Measurements from ENCODE around the gene LY86. TPM values are rescaled to one million over a fixed set of nuclear protein-coding genes. Genes with fewer than 3 reads are reported as not detected.
"Not testable (repeated sequence)": the region's sequence is repeated elsewhere in the genome, so short reads cannot be mapped to it uniquely, and the experiment has no call there.

LY86 gene
- total RNA-seq, 1 donor from 2014 or later, result not detected

- H3K4me3 ChIP-seq (ENCODE audit: low read depth, low read length), result no peak overlapping the region
- no peak for DNase-seq (ENCODE audit: low read depth)
Observed at GRCh38 chr6:6612308-6612707, 23.8 kb downstream of the LY86 start.

GRCh38 chr6:6613103-6613718 is 24.7 kb downstream of the LY86 start:
- DNase-seq (ENCODE audit: low read depth); H3K4me3 ChIP-seq (ENCODE audit: low read depth, low read length): not testable (repeated sequence)

More at GRCh38 chr6:6612308-6612707, 23.8 kb downstream of the LY86 start:
- TF ChIP-seq CTCF (conservative IDR thresholded peaks at IDR 0.05; ENCODE audit: low read depth, low read length), result no peak

- DNase-seq (ENCODE audit: low read depth), result no peak
- TF ChIP-seq CTCF (conservative IDR thresholded peaks at IDR 0.05; ENCODE audit: low read depth, low read length), result no peak
- H3K4me3 ChIP-seq (ENCODE audit: low read depth, low read length), result no peak overlapping the region
Observed at GRCh38 chr6:6614096-6614982, 25.8 kb downstream of the LY86 start.

GRCh38 chr6:6614983-6615349 is 26.4 kb downstream of the LY86 start:
- no peak for TF ChIP-seq CTCF (conservative IDR thresholded peaks at IDR 0.05; ENCODE audit: low read depth, low read length)
- DNase-seq (ENCODE audit: low read depth), result no peak
- no peak overlapping the region for H3K4me3 ChIP-seq (ENCODE audit: low read depth, low read length)

- DNase-seq (ENCODE audit: low read depth), result no peak
- no peak overlapping the region for H3K4me3 ChIP-seq (ENCODE audit: low read depth, low read length)
- no peak for TF ChIP-seq CTCF (conservative IDR thresholded peaks at IDR 0.05; ENCODE audit: low read depth, low read length)
Observed at GRCh38 chr6:6616656-6617055, 28.1 kb downstream of the LY86 start.

- DNase-seq (ENCODE audit: low read depth), result no peak
- TF ChIP-seq CTCF (conservative IDR thresholded peaks at IDR 0.05; ENCODE audit: low read depth, low read length), result no peak
- H3K4me3 ChIP-seq (ENCODE audit: low read depth, low read length), result no peak overlapping the region
Observed at GRCh38 chr6:6619021-6619794, 30.7 kb downstream of the LY86 start.

GRCh38 chr6:6620766-6621425 is 32.4 kb downstream of the LY86 start:
- DNase-seq (ENCODE audit: low read depth), result no peak
- H3K4me3 ChIP-seq (ENCODE audit: low read depth, low read length), result no peak overlapping the region
- no peak for TF ChIP-seq CTCF (conservative IDR thresholded peaks at IDR 0.05; ENCODE audit: low read depth, low read length)

Measured in epithelial cell of proximal tubule (primary cell).